ENCODE measurements around the gene METTL2B.
"Not testable (repeated sequence)": the region's sequence is repeated elsewhere in the genome, so short reads cannot be mapped to it uniquely, and the experiment has no call there.

Gene METTL2B

GRCh38 chr7:128455543-128456254 lies 20.8 kb upstream of the METTL2B start, which contains the start of gene HILPDA:
HILPDA (plus strand) TSS chr7:128455878; CDS start chr7:128457269, 1,391 bp downstream.
- DNase-seq (ENCODE audit: low spot score) = peak; percentile 94

GRCh38 chr7:128456255-128456725 lies 20.3 kb upstream of the METTL2B start:
- no peak for DNase-seq (ENCODE audit: low spot score)

- DNase-seq (ENCODE audit: low spot score) = not testable (repeated sequence)
Measured at GRCh38 chr7:128457385-128457784, 19.2 kb upstream of the METTL2B start.

GRCh38 chr7:128458956-128459355 lies 17.6 kb upstream of the METTL2B start:
- DNase-seq (ENCODE audit: low spot score) = no peak

GRCh38 chr7:128459394-128459878 lies 17.1 kb upstream of the METTL2B start:
- peak; percentile 83 for DNase-seq (ENCODE audit: low spot score)

- DNase-seq (ENCODE audit: low spot score) = no peak
Measured at GRCh38 chr7:128462460-128462859, 14.1 kb upstream of the METTL2B start.

GRCh38 chr7:128463345-128463744 lies 13.2 kb upstream of the METTL2B start:
- DNase-seq (ENCODE audit: low spot score) = not testable (repeated sequence)

- not testable (repeated sequence) for DNase-seq (ENCODE audit: low spot score)
Measured at GRCh38 chr7:128463933-128464332, 12.6 kb upstream of the METTL2B start.

- not testable (repeated sequence) for DNase-seq (ENCODE audit: low spot score)
Measured at GRCh38 chr7:128466871-128467270, 9.7 kb upstream of the METTL2B start.

- DNase-seq (ENCODE audit: low spot score) = not testable (repeated sequence)
Measured at GRCh38 chr7:128477336-128477690, 765 bp downstream of the METTL2B start.

- DNase-seq (ENCODE audit: low spot score) = not testable (repeated sequence)
Measured at GRCh38 chr7:128479082-128479481, 2.5 kb downstream of the METTL2B start.

GRCh38 chr7:128488134-128488533 lies 11.6 kb downstream of the METTL2B start:
- not testable (repeated sequence) for DNase-seq (ENCODE audit: low spot score)

- no peak for DNase-seq (ENCODE audit: low spot score)
Measured at GRCh38 chr7:128497405-128497804, 20.9 kb downstream of the METTL2B start.

GRCh38 chr7:128505416-128505815 lies 28.9 kb downstream of the METTL2B start:
- not testable (repeated sequence) for DNase-seq (ENCODE audit: low spot score)

- DNase-seq (ENCODE audit: low spot score) = peak; percentile 41
Measured at GRCh38 chr7:128506819-128507218, 30.3 kb downstream of the METTL2B start.

GRCh38 chr7:128507321-128507993 lies 30.9 kb downstream of the METTL2B start:
- not testable (repeated sequence) for DNase-seq (ENCODE audit: low spot score)

GRCh38 chr7:128511692-128512091 lies 35.1 kb downstream of the METTL2B start:
- DNase-seq (ENCODE audit: low spot score) = not testable (repeated sequence)

- DNase-seq (ENCODE audit: low spot score) = not testable (repeated sequence)
Measured at GRCh38 chr7:128515232-128515631, 38.7 kb downstream of the METTL2B start.

GRCh38 chr7:128517023-128517422 lies 40.5 kb downstream of the METTL2B start:
- not testable (repeated sequence) for DNase-seq (ENCODE audit: low spot score)

GRCh38 chr7:128523226-128523931 lies 46.8 kb downstream of the METTL2B start:
- DNase-seq (ENCODE audit: low spot score) = peak; percentile 90

- not testable (repeated sequence) for DNase-seq (ENCODE audit: low spot score)
Measured at GRCh38 chr7:128523932-128524524, 47.5 kb downstream of the METTL2B start.

GRCh38 chr7:128525584-128525983 lies 49.0 kb downstream of the METTL2B start:
- not testable (repeated sequence) for DNase-seq (ENCODE audit: low spot score)
